ENCODE measurements around the gene SPRED1. TPM values are rescaled to one million over a fixed set of nuclear protein-coding genes. Genes with fewer than 3 reads are reported as not detected.

The SPRED1 gene
- total RNA-seq, 1 experiment from 2014 or later, result 10.4 TPM

GRCh38 chr15:38401106-38401505 lies 148.5 kb downstream of the SPRED1 start:
- no peak for DNase-seq
- no peak overlapping the region for H3K27ac Mint-ChIP-seq (ENCODE audit: unreplicated experiment)
- Histone ChIP-seq H3K4me3 (ENCODE audit: low read depth, low read length) (no peak overlapping the region), H3K4me1 (no peaks in the 10 kb centered on the region), H3K27me3 (replicated peaks; ENCODE audit: control insufficient read depth, insufficient read depth, low read length) (no peaks in the 10 kb centered on the region), H3K36me3 (ENCODE audit: control insufficient read depth, insufficient read depth, low read length) (no peaks in the 10 kb centered on the region), H3K9me3 (no peaks in the 10 kb centered on the region)
- no peaks in the 10 kb centered on the region for H3K36me3 Mint-ChIP-seq (ENCODE audit: insufficient read depth, unreplicated experiment)
- H3K4me1 Mint-ChIP-seq (ENCODE audit: low read depth, unreplicated experiment), result no peaks in the 10 kb centered on the region
- H3K4me3 Mint-ChIP-seq (ENCODE audit: unreplicated experiment), result no peak overlapping the region
- POLR2A ChIA-PET, result no interaction called here
- H3K27me3 Mint-ChIP-seq (ENCODE audit: insufficient read depth, unreplicated experiment), result peaks cover 9% of the 10 kb centered on the region
- intact Hi-C loops (cut with micrococcal nuclease; ENCODE audit: unreplicated experiment), result no loop called here
- CTCF ChIA-PET, result no interaction called here
- H3K9me3 Mint-ChIP-seq (ENCODE audit: unreplicated experiment), result no peaks in the 10 kb centered on the region
- no TSS peak for BruUV-seq (replicated peaks)
- TF ChIP-seq CTCF (IDR thresholded peaks at IDR 0.05; ENCODE audit: insufficient read depth in 1 of 2, low read depth in 1 of 2, low read length in 1 of 2, severe bottlenecking in 1 of 2, unreplicated experiment in 1 of 2), result no peak

DNA sequence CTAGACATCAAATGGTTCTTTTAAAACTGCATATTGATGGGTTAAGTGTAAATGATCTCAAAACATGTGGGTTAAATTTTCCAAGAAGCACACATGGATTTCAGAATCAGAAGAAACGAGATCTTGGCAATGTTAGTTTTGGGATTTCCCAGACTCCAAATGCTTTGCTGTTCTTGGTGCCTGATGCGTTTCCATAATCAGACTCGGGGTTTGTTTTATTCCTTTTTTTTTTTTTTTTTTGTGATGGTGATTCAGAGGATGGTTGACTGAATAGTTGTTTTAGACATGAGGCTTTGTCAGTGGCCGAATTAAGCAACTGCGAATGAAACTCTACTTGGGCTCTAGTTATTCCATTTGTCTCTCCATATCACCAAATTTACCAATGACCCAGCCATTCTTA lies 149.1 kb downstream of the SPRED1 start:
- no TSS peak for BruUV-seq (replicated peaks)
- Histone ChIP-seq H3K9me3 (no peaks in the 10 kb centered on the region), H3K27me3 (replicated peaks; ENCODE audit: control insufficient read depth, insufficient read depth, low read length) (no peaks in the 10 kb centered on the region), H3K4me1 (no peaks in the 10 kb centered on the region), H3K4me3 (ENCODE audit: low read depth, low read length) (no peak overlapping the region), H3K36me3 (ENCODE audit: control insufficient read depth, insufficient read depth, low read length) (no peaks in the 10 kb centered on the region)
- H3K9me3 Mint-ChIP-seq (ENCODE audit: unreplicated experiment), result no peaks in the 10 kb centered on the region
- no peak for DNase-seq
- H3K4me1 Mint-ChIP-seq (ENCODE audit: low read depth, unreplicated experiment), result no peaks in the 10 kb centered on the region
- CTCF ChIA-PET, result no interaction called here
- no peak for TF ChIP-seq CTCF (IDR thresholded peaks at IDR 0.05; ENCODE audit: insufficient read depth in 1 of 2, low read depth in 1 of 2, low read length in 1 of 2, severe bottlenecking in 1 of 2, unreplicated experiment in 1 of 2)
- POLR2A ChIA-PET, result no interaction called here
- no peaks in the 10 kb centered on the region for H3K36me3 Mint-ChIP-seq (ENCODE audit: insufficient read depth, unreplicated experiment)
- H3K4me3 Mint-ChIP-seq (ENCODE audit: unreplicated experiment), result no peak overlapping the region
- H3K27me3 Mint-ChIP-seq (ENCODE audit: insufficient read depth, unreplicated experiment), result peaks cover 5% of the 10 kb centered on the region
- H3K27ac Mint-ChIP-seq (ENCODE audit: unreplicated experiment), result no peak overlapping the region
- intact Hi-C loops (cut with micrococcal nuclease; ENCODE audit: unreplicated experiment), result no loop called here

- BruUV-seq (replicated peaks), result no TSS peak
Measured at GRCh38 chr15:38406436-38406835, 153.8 kb downstream of the SPRED1 start.

More at GRCh38 chr15:38406436-38406835, 153.8 kb downstream of the SPRED1 start:
- Mint-ChIP-seq H3K4me3 (ENCODE audit: unreplicated experiment) (no peak overlapping the region), H3K36me3 (ENCODE audit: insufficient read depth, unreplicated experiment) (no peaks in the 10 kb centered on the region), H3K27me3 (ENCODE audit: insufficient read depth, unreplicated experiment) (peaks cover 5% of the 10 kb centered on the region), H3K27ac (ENCODE audit: unreplicated experiment) (no peak overlapping the region), H3K4me1 (ENCODE audit: low read depth, unreplicated experiment) (peaks cover 6% of the 10 kb centered on the region), H3K9me3 (ENCODE audit: unreplicated experiment) (no peaks in the 10 kb centered on the region)
- no peak for TF ChIP-seq CTCF (IDR thresholded peaks at IDR 0.05; ENCODE audit: insufficient read depth in 1 of 2, low read depth in 1 of 2, low read length in 1 of 2, severe bottlenecking in 1 of 2, unreplicated experiment in 1 of 2)
- H3K4me3 ChIP-seq (ENCODE audit: low read depth, low read length), result no peak overlapping the region
- H3K27me3 ChIP-seq (replicated peaks; ENCODE audit: control insufficient read depth, insufficient read depth, low read length), result no peaks in the 10 kb centered on the region
- POLR2A ChIA-PET, result no interaction called here
- no peak for DNase-seq
- CTCF ChIA-PET, result no interaction called here
- intact Hi-C loops (cut with micrococcal nuclease; ENCODE audit: unreplicated experiment), result no loop called here
- H3K4me1 ChIP-seq, result no peaks in the 10 kb centered on the region
- H3K36me3 ChIP-seq (ENCODE audit: control insufficient read depth, insufficient read depth, low read length), result no peaks in the 10 kb centered on the region
- no peaks in the 10 kb centered on the region for H3K9me3 ChIP-seq

Other genes starting within 250 kb of the SPRED1 start
- 45.9 and 47.2 TPM in 2 replicates for gene FAM98B, start 201.3 kb downstream of the SPRED1 start, total RNA-seq (2022)

Measured in Caco-2 (cell line).